ENCODE measurements around the gene GMDS.

GMDS gene

GRCh38 chr6:2203264-2203663 is 42.1 kb downstream of the GMDS start:
- DNase-seq: no peak

- DNase-seq: no peak
Measured at GRCh38 chr6:2197984-2198383, 47.4 kb downstream of the GMDS start.

GRCh38 chr6:2197177-2197671 is 48.2 kb downstream of the GMDS start:
- DNase-seq: no peak

- no peak for DNase-seq
Measured at GRCh38 chr6:2196079-2196679, 49.2 kb downstream of the GMDS start.

- no peak for DNase-seq
Measured at GRCh38 chr6:2194643-2195042, 50.8 kb downstream of the GMDS start.

GRCh38 chr6:2193931-2194330 is 51.5 kb downstream of the GMDS start:
- DNase-seq: no peak

- no peak for DNase-seq
Measured at GRCh38 chr6:2192976-2193375, 52.4 kb downstream of the GMDS start.

GRCh38 chr6:2191390-2191740 is 54.0 kb downstream of the GMDS start:
- DNase-seq: no peak

GRCh38 chr6:2190661-2191389 is 54.6 kb downstream of the GMDS start:
- DNase-seq: no peak

- DNase-seq: no peak
Measured at GRCh38 chr6:2188856-2189384, 56.5 kb downstream of the GMDS start.

GRCh38 chr6:2188397-2188796 is 57.0 kb downstream of the GMDS start:
- DNase-seq: no peak

GRCh38 chr6:2187826-2188225 is 57.6 kb downstream of the GMDS start:
- DNase-seq: no peak

- DNase-seq: no peak
Measured at GRCh38 chr6:2186516-2186915, 58.9 kb downstream of the GMDS start.

GRCh38 chr6:2185466-2185865 is 59.9 kb downstream of the GMDS start:
- DNase-seq: no peak

GRCh38 chr6:2184700-2185455 is 60.5 kb downstream of the GMDS start:
- DNase-seq: no peak

- no peak for DNase-seq
Measured at GRCh38 chr6:2183752-2184151, 61.7 kb downstream of the GMDS start.

GRCh38 chr6:2183246-2183645 is 62.2 kb downstream of the GMDS start:
- no peak for DNase-seq

GRCh38 chr6:2182251-2182650 is 63.2 kb downstream of the GMDS start:
- no peak for DNase-seq

GRCh38 chr6:2181567-2181966 is 63.8 kb downstream of the GMDS start:
- DNase-seq: no peak

- no peak for DNase-seq
Measured at GRCh38 chr6:2179950-2180349, 65.5 kb downstream of the GMDS start.

- DNase-seq: no peak
Measured at GRCh38 chr6:2179241-2179640, 66.2 kb downstream of the GMDS start.

- no peak for DNase-seq
Measured at GRCh38 chr6:2178125-2178524, 67.3 kb downstream of the GMDS start.

GRCh38 chr6:2175825-2176224 is 69.6 kb downstream of the GMDS start:
- no peak for DNase-seq

Data from activated CD4-positive, CD25-positive, alpha-beta regulatory T cell (primary cell).